CD4-positive, CD25-positive, alpha-beta regulatory T cell (primary cell): ENCODE data around the gene FAR2. TPM values are rescaled to one million over a fixed set of nuclear protein-coding genes. Genes with fewer than 3 reads are reported as not detected.

Experiments used
- ATAC-seq, 2 donors: fragments of 150-1000 bp; cut with Tn5 transposase; one replicate each; pipeline ENCODE4 v1.10.0; 2021; ENCODE audit warnings: low read depth in 2 of 2, moderate number of reproducible peaks in 2 of 2, moderate library complexity in 1 of 2
- DNase-seq, 3 donors: peaks; one replicate each; pipeline versions ENCODE4 v3.0.0 to v3.0.0-alpha.2; 2012 to 2022; ENCODE audit warnings: mixed read lengths in 1 of 3
- H3K27ac ChIP-seq: one replicate; pipeline ENCODE4 v1.7.0; 2013; ENCODE audit warnings: mild to moderate bottlenecking, low read length; ENCODE audit not compliant: insufficient read depth, poor library complexity, severe bottlenecking
- H3K27me3 ChIP-seq: one replicate; pipeline ENCODE4 v1.7.0; 2013; ENCODE audit warnings: low read length; ENCODE audit not compliant: control insufficient read depth, insufficient read depth
- H3K36me3 ChIP-seq: one replicate; pipeline ENCODE4 v1.7.0; 2013; ENCODE audit warnings: mild to moderate bottlenecking, low read length, moderate library complexity; ENCODE audit not compliant: control insufficient read depth, insufficient read depth
- H3K4me1 ChIP-seq: 2 replicates; pipeline ENCODE4 v1.7.0; 2013; ENCODE audit warnings: mild to moderate bottlenecking, low read length; ENCODE audit not compliant: insufficient read depth, control insufficient read depth, poor library complexity, severe bottlenecking
- H3K4me3 ChIP-seq: one replicate; pipeline ENCODE4 v1.7.0; 2013; ENCODE audit warnings: low read depth, mild to moderate bottlenecking, low read length, moderate library complexity
- H3K9me3 ChIP-seq, 2 experiments: 1 replicate in 1 of 2; 2 replicates in 1 of 2; pipeline ENCODE4 v1.7.0; 2013; ENCODE audit warnings: low read length in 2 of 2, mild to moderate bottlenecking in 1 of 2, moderate library complexity in 1 of 2; ENCODE audit not compliant: control insufficient read depth in 2 of 2
- H3K27ac Mint-ChIP-seq, 3 donors: one replicate each; pipeline ENCODE4 v1.8.0; 2020 to 2022; ENCODE audit warnings: mild to moderate bottlenecking in 3 of 3, mixed read lengths in 3 of 3, moderate library complexity in 2 of 3
- H3K27me3 Mint-ChIP-seq: one replicate; pipeline ENCODE4 v1.8.0; 2022; ENCODE audit warnings: mild to moderate bottlenecking, mixed read lengths
- H3K36me3 Mint-ChIP-seq: one replicate; pipeline ENCODE4 v1.8.0; 2020; ENCODE audit warnings: mixed read lengths
- H3K4me1 Mint-ChIP-seq, 4 donors: one replicate each; pipeline ENCODE4 v1.8.0; 2020 to 2022; ENCODE audit warnings: mixed read lengths in 4 of 4, mild to moderate bottlenecking in 1 of 4
- H3K4me3 Mint-ChIP-seq, 4 donors: one replicate each; pipeline ENCODE4 v1.8.0; 2020 to 2022; ENCODE audit warnings: mild to moderate bottlenecking in 4 of 4, mixed read lengths in 4 of 4, moderate library complexity in 3 of 4
- H3K9me3 Mint-ChIP-seq, 7 donors: one replicate each; pipeline ENCODE4 v1.8.0; 2020 to 2022; ENCODE audit warnings: mixed read lengths in 7 of 7, mild to moderate bottlenecking in 3 of 7, moderate library complexity in 2 of 7
- polyA plus RNA-seq, 4 donors: library from polyadenylated mRNA; unstranded; fragments of 300-500 nt; fragmentation: Illumina TruSeq; gene quantifications; one replicate each; pipeline ENCODE4 v1.2.3, GENCODE V29; 2021
- total RNA-seq: library from RNA; stranded (reverse); gene quantifications from one replicate; pipeline ENCODE4 v1.2.3, GENCODE V29; 2022

FAR2 gene
- total and polyA plus RNA-seq, 5 donors from 2014 or later, result 7.4 to 14.6 (median 12.6) TPM

GRCh38 chr12:29223426-29223825, 74.3 kb downstream of the FAR2 start:
- H3K27ac Mint-ChIP-seq, result no peak overlapping the region
- H3K4me3 ChIP-seq, result no peak overlapping the region
- H3K36me3 ChIP-seq, result no peaks in the 10 kb centered on the region
- peaks cover 0 to 4% (median 1%) of the 10 kb centered on the region in 4 donors for H3K4me1 Mint-ChIP-seq
- H3K4me1 ChIP-seq, result no peaks in the 10 kb centered on the region
- H3K9me3 ChIP-seq, result no peaks in the 10 kb centered on the region
- no peaks in the 10 kb centered on the region for H3K36me3 Mint-ChIP-seq
- H3K27me3 ChIP-seq, result no peaks in the 10 kb centered on the region
- no peak overlapping the region for H3K4me3 Mint-ChIP-seq
- H3K27ac ChIP-seq, result no peak overlapping the region
- DNase-seq (no peak), ATAC-seq (no peak)
- H3K27me3 Mint-ChIP-seq, result no peaks in the 10 kb centered on the region
- H3K9me3 Mint-ChIP-seq, result peaks cover 0 to 7% (median 0%) of the 10 kb centered on the region in 7 donors

- H3K4me1 ChIP-seq, result no peaks in the 10 kb centered on the region
- no peaks in the 10 kb centered on the region for H3K27me3 ChIP-seq
- ATAC-seq (no peak), DNase-seq (no peak)
- Mint-ChIP-seq H3K36me3 (no peaks in the 10 kb centered on the region), H3K27ac (peak overlapping the region in 1 of 3 donors; percentile 10), H3K9me3 (peaks cover 0 to 7% (median 0%) of the 10 kb centered on the region in 7 donors), H3K27me3 (no peaks in the 10 kb centered on the region), H3K4me3 (no peak overlapping the region), H3K4me1 (peaks cover 0 to 3% (median 1%) of the 10 kb centered on the region in 4 donors)
- no peaks in the 10 kb centered on the region for H3K36me3 ChIP-seq
- no peaks in the 10 kb centered on the region for H3K9me3 ChIP-seq
- H3K27ac ChIP-seq, result no peak overlapping the region
- H3K4me3 ChIP-seq, result no peak overlapping the region
Observed at GRCh38 chr12:29223956-29224543, 75.0 kb downstream of the FAR2 start.

DNA sequence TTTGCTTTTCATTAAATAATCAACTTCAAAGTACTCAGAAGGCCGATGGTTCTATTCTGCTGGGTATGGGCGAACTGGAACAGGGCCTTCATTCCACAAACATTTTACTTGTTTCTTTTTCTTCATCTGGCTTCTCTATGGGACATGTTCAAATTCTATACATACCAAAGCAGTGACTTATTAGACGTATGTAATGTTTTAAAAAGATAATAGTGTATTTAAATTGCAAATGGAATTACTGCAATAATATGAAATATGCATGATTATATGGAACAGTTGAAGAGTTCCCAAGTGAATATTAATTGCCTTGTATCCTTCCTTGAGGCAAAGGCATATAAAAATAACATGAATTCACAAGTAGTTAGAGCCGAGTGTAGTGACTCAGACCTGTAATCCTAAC, 75.5 kb downstream of the FAR2 start:
- Mint-ChIP-seq H3K9me3 (peaks cover 0 to 7% (median 0%) of the 10 kb centered on the region in 7 donors), H3K4me1 (peaks cover 0 to 2% (median 0%) of the 10 kb centered on the region in 4 donors), H3K4me3 (no peak overlapping the region), H3K36me3 (no peaks in the 10 kb centered on the region), H3K27me3 (no peaks in the 10 kb centered on the region), H3K27ac (no peak overlapping the region)
- H3K27ac ChIP-seq, result no peak overlapping the region
- no peaks in the 10 kb centered on the region for H3K36me3 ChIP-seq
- ATAC-seq (no peak), DNase-seq (no peak)
- H3K4me1 ChIP-seq, result no peaks in the 10 kb centered on the region
- H3K4me3 ChIP-seq, result no peak overlapping the region
- no peaks in the 10 kb centered on the region for H3K27me3 ChIP-seq
- no peaks in the 10 kb centered on the region for H3K9me3 ChIP-seq

DNA sequence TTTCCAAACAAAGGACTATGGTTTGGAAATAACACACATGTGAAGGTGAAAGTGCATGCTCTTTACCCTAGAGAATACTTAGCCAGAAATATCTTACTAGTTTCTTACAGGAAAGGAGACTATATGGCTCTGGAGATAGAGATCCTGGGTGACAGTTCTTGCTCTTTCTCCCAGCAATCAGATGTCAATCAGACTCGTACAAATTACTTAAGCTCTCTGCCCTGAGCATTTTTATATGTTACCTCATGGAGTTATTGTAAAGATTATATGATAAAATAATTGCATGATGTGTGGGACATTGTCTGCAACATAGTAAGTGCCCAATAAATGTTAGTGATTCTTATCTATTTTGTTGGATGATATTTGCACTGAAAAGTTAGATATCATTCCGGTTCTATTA, 76.8 kb downstream of the FAR2 start:
- Mint-ChIP-seq H3K9me3 (peaks cover 0 to 7% (median 0%) of the 10 kb centered on the region in 7 donors), H3K4me1 (peaks cover 0 to 2% (median 0%) of the 10 kb centered on the region in 4 donors), H3K27ac (no peak overlapping the region), H3K4me3 (no peak overlapping the region), H3K36me3 (no peaks in the 10 kb centered on the region), H3K27me3 (no peaks in the 10 kb centered on the region)
- no peaks in the 10 kb centered on the region for H3K36me3 ChIP-seq
- no peaks in the 10 kb centered on the region for H3K27me3 ChIP-seq
- H3K4me1 ChIP-seq, result no peaks in the 10 kb centered on the region
- DNase-seq (no peak), ATAC-seq (no peak)
- no peak overlapping the region for H3K27ac ChIP-seq
- H3K9me3 ChIP-seq, result no peaks in the 10 kb centered on the region
- no peak overlapping the region for H3K4me3 ChIP-seq

GRCh38 chr12:29226616-29227015, 77.5 kb downstream of the FAR2 start:
- Histone ChIP-seq H3K9me3 (no peaks in the 10 kb centered on the region), H3K36me3 (no peaks in the 10 kb centered on the region), H3K27ac (no peak overlapping the region), H3K27me3 (no peaks in the 10 kb centered on the region), H3K4me1 (no peaks in the 10 kb centered on the region), H3K4me3 (no peak overlapping the region)
- peaks cover 0 to 2% (median 0%) of the 10 kb centered on the region in 4 donors for H3K4me1 Mint-ChIP-seq
- no peak overlapping the region for H3K4me3 Mint-ChIP-seq
- no peak overlapping the region for H3K27ac Mint-ChIP-seq
- no peak for DNase-seq
- ATAC-seq, result no peak
- H3K27me3 Mint-ChIP-seq, result no peaks in the 10 kb centered on the region
- H3K36me3 Mint-ChIP-seq, result no peaks in the 10 kb centered on the region
- peaks cover 0 to 4% (median 0%) of the 10 kb centered on the region in 7 donors for H3K9me3 Mint-ChIP-seq

GRCh38 chr12:29228474-29229157, 79.5 kb downstream of the FAR2 start:
- H3K4me3 Mint-ChIP-seq, result no peak overlapping the region
- no peaks in the 10 kb centered on the region for H3K9me3 Mint-ChIP-seq
- ATAC-seq (no peak), DNase-seq (no peak)
- H3K4me1 Mint-ChIP-seq, result peaks cover 0 to 2% (median 0%) of the 10 kb centered on the region in 4 donors
- Histone ChIP-seq H3K27ac (no peak overlapping the region), H3K4me3 (no peak overlapping the region), H3K36me3 (no peaks in the 10 kb centered on the region), H3K9me3 (no peaks in the 10 kb centered on the region), H3K4me1 (no peaks in the 10 kb centered on the region), H3K27me3 (no peaks in the 10 kb centered on the region)
- no peaks in the 10 kb centered on the region for H3K36me3 Mint-ChIP-seq
- no peaks in the 10 kb centered on the region for H3K27me3 Mint-ChIP-seq
- no peak overlapping the region for H3K27ac Mint-ChIP-seq

DNA sequence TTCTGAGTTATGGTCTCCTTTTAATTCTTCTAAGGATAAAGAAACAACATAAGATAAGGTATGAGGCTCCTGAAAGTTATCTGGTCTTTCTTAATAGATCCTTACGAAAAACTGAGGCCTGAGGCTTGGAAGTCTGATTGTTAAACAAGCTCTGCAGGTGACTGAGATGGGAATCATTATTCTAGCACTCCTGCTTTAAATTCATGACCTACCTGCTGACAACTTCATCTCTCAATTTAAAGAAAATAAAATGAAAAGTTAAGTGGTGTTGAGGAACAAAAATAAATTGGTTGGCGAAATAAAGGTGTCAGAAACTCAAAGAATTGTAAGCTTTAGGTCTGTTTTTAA, 80.1 kb downstream of the FAR2 start:
- DNase-seq, result no peak
- Mint-ChIP-seq H3K27ac (no peak overlapping the region), H3K9me3 (no peaks in the 10 kb centered on the region), H3K27me3 (no peaks in the 10 kb centered on the region), H3K4me1 (no peaks in the 10 kb centered on the region), H3K4me3 (no peak overlapping the region), H3K36me3 (no peaks in the 10 kb centered on the region)
- Histone ChIP-seq H3K27me3 (no peaks in the 10 kb centered on the region), H3K4me1 (no peaks in the 10 kb centered on the region), H3K4me3 (no peak overlapping the region), H3K27ac (no peak overlapping the region), H3K36me3 (no peaks in the 10 kb centered on the region), H3K9me3 (no peaks in the 10 kb centered on the region)
- ATAC-seq, result no peak

GRCh38 chr12:29229937-29230336, 80.9 kb downstream of the FAR2 start:
- Histone ChIP-seq H3K36me3 (no peaks in the 10 kb centered on the region), H3K27me3 (no peaks in the 10 kb centered on the region), H3K4me3 (no peak overlapping the region), H3K27ac (no peak overlapping the region), H3K4me1 (no peaks in the 10 kb centered on the region), H3K9me3 (no peaks in the 10 kb centered on the region)
- H3K27ac Mint-ChIP-seq, result no peak overlapping the region
- H3K27me3 Mint-ChIP-seq, result no peaks in the 10 kb centered on the region
- no peaks in the 10 kb centered on the region for H3K9me3 Mint-ChIP-seq
- H3K4me1 Mint-ChIP-seq, result no peaks in the 10 kb centered on the region
- H3K36me3 Mint-ChIP-seq, result no peaks in the 10 kb centered on the region
- DNase-seq (no peak), ATAC-seq (no peak)
- H3K4me3 Mint-ChIP-seq, result no peak overlapping the region
